Muscle of leg (tissue), 16 donors: Measurements from ENCODE around the gene NAA35. TPM values are rescaled to one million over a fixed set of nuclear protein-coding genes. Genes with fewer than 3 reads are reported as not detected.

Experiments
- DNase-seq: peaks from one replicate; pipeline ENCODE4 v3.0.0; 2013
- H3K27ac ChIP-seq: one replicate; pipeline ENCODE4 v1.5.1; 2013; ENCODE audit warnings: mild to moderate bottlenecking, low read length, control low read depth
- H3K27me3 ChIP-seq: one replicate; pipeline ENCODE4 v1.6.1; 2013; ENCODE audit warnings: low read length; ENCODE audit not compliant: control insufficient read depth, insufficient read depth
- H3K36me3 ChIP-seq: one replicate; pipeline ENCODE4 v1.6.1; 2013; ENCODE audit warnings: low read length; ENCODE audit not compliant: control insufficient read depth, insufficient read depth
- H3K4me1 ChIP-seq: one replicate; pipeline ENCODE4 v1.6.1; 2013; ENCODE audit warnings: low read length; ENCODE audit not compliant: control insufficient read depth, insufficient read depth
- H3K4me3 ChIP-seq: one replicate; pipeline ENCODE4 v1.5.1; 2013; ENCODE audit warnings: low read length, control low read depth
- H3K9me3 ChIP-seq: replicated peaks from 2 replicates; pipeline ENCODE4 v1.6.1; 2013; ENCODE audit warnings: low read depth, low read length; ENCODE audit not compliant: control insufficient read depth
- WGBS: methylation state at CpG from one replicate; pipeline ENCODE4 v1.1.5; 2013; ENCODE audit warnings: missing lambda C conversion rate; ENCODE audit not compliant: insufficient coverage; 5-methylcytosine and 5-hydroxymethylcytosine counted together
- long read RNA-seq, 11 donors: transcript quantifications; one replicate each; lab custom pipeline, GENCODE V29; 2026
- polyA plus RNA-seq, 8 donors: library from polyadenylated mRNA; unstranded; fragments of 120-200 nt; gene quantifications; one replicate each; pipeline versions ENCODE4 v1.2.1 to v1.2.3, GENCODE V29; 2013; ENCODE audit warnings: inconsistent platforms in 1 of 8, low replicate concordance in 1 of 8; ENCODE audit not compliant: insufficient read length in 8 of 8, insufficient read depth in 1 of 8
- total RNA-seq: library from RNA; stranded (reverse); fragments of 120-200 nt; gene quantifications from one replicate; pipeline ENCODE4 v1.2.4, GENCODE V29; 2013

Gene NAA35
- 21.9 TPM for total RNA-seq
- 10 to 100 TPM; 13.7 to 22.0 (median 19.1) TPM for polyA plus RNA-seq
- long read RNA-seq, donor 1, partial matches to known transcripts, result 0 of 1 reads
- long read RNA-seq, donor 1, other reads (novel, unspliced or antisense), result 0 of 1 reads
- long read RNA-seq, donor 2, result 0 reads
- long read RNA-seq, donor 3, partial matches to known transcripts, result 6 of 62 reads
- long read RNA-seq, donor 3, other reads (novel, unspliced or antisense), result 52 of 62 reads
- long read RNA-seq, donor 4, partial matches to known transcripts, result 0 of 1 reads
- long read RNA-seq, donor 4, other reads (novel, unspliced or antisense), result 0 of 1 reads
- long read RNA-seq, donor 5, partial matches to known transcripts, result 44 of 86 reads
- long read RNA-seq, donor 5, other reads (novel, unspliced or antisense), result 40 of 86 reads
- long read RNA-seq, donor 6, result 0 reads
- long read RNA-seq, donor 7, partial matches to known transcripts, result 39 of 53 reads
- long read RNA-seq, donor 7, other reads (novel, unspliced or antisense), result 14 of 53 reads
- long read RNA-seq, donor 8, partial matches to known transcripts, result 0 of 1 reads
- long read RNA-seq, donor 8, other reads (novel, unspliced or antisense), result 0 of 1 reads
- long read RNA-seq, donor 9, result 0 reads
- long read RNA-seq, donor 10, partial matches to known transcripts, result 6 of 37 reads
- long read RNA-seq, donor 10, other reads (novel, unspliced or antisense), result 29 of 37 reads
- long read RNA-seq, donor 11, result 0 reads

DNA sequence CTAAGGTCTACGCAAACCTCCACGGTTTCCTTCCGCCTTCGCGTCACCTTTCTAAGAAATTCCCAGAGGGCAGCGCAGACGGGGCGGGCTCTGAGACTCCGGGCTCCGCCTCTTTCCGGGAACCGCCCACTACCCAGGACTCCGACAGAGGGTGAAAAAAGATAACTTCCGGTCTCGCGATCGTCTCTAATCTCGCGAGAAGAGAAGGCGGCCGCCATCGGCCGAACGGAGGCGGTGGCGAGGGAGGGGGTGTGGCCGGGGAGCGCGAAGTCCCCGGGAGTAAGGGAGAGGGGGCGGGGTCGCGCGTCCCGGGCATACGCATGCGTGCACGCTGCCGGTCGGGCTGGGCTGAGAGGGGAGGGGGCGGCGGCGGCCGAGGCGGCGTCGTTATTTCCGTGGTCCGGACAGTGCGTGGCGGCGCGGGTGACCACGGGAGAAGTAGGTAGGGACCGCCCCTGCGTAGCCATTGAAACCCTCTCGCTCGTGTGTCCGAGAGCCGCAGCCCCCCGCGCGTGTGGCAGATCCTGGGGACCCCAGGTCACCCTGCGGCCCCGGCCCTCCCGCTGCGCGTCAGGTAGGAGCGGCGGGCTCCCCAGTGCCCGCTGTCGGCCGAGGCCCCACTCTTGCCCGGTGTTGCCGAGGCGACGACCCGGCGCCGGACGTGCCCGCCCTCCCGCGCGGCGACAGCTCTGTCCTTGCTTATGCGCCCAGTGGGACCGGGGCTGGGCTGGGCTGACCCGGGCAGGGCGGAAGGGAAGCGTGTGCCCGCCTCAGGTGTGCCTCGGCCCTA is at the start of gene NAA35:
Gene NAA35, plus strand, starts transcription at position 315 of the 790 bp plus-strand sequence. CDS start 1,014 bp downstream, outside the sequence.
- Histone ChIP-seq H3K4me1 (peaks cover 2% of the 10 kb centered on the region), H3K9me3 (peaks cover 6% of the 10 kb centered on the region), H3K27ac (peak within 1 kb of the TSS; percentile 89), H3K27me3 (no peaks in the 10 kb centered on the region), H3K4me3 (peak within 1 kb of the TSS; percentile 78), H3K36me3 (peaks cover 15% of the 10 kb centered on the region)
- DNase-seq, result peak; percentile 99
- under 1% methylated on average over 90 of the region's 93 CpGs for WGBS

GRCh38 chr9:85892401-85892800 is 48.5 kb upstream of the NAA35 start:
- WGBS, result no CpG with 5 or more reads among the region's 1 CpG
- no peaks in the 10 kb centered on the region for H3K36me3 ChIP-seq
- no peak overlapping the region for H3K4me3 ChIP-seq
- no peaks in the 10 kb centered on the region for H3K27me3 ChIP-seq
- H3K9me3 ChIP-seq, result no peaks in the 10 kb centered on the region
- no peak for DNase-seq
- H3K4me1 ChIP-seq, result no peaks in the 10 kb centered on the region
- no peak overlapping the region for H3K27ac ChIP-seq

GRCh38 chr9:85895685-85896084 is 45.3 kb upstream of the NAA35 start:
- no CpG with 5 or more reads among the region's 2 CpGs for WGBS
- Histone ChIP-seq H3K27ac (no peak overlapping the region), H3K4me1 (no peaks in the 10 kb centered on the region), H3K4me3 (no peak overlapping the region), H3K36me3 (no peaks in the 10 kb centered on the region), H3K9me3 (no peaks in the 10 kb centered on the region), H3K27me3 (no peaks in the 10 kb centered on the region)
- DNase-seq, result no peak

DNA sequence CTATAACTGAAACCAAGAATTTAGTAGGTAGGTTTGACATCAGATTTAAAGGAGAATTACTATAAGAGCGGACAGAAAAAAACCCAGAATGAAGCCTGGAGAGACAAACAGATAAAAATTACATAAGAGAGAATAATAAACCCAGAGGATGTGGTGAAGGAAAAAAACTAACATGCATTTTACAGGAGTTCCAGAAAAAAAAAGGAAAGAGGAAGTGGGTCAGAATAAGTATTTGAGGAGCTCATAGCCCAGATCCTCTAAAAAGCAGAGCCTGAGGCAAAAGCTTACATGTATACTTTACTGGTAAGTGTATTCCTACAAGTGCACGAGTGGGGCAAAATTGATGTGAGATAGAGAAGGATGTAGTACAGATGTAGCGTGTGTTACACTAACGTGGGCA is 43.1 kb upstream of the NAA35 start:
- peak; percentile 9 for DNase-seq
- Histone ChIP-seq H3K36me3 (no peaks in the 10 kb centered on the region), H3K27ac (no peak overlapping the region), H3K4me3 (no peak overlapping the region), H3K9me3 (no peaks in the 10 kb centered on the region), H3K27me3 (no peaks in the 10 kb centered on the region), H3K4me1 (no peaks in the 10 kb centered on the region)
- WGBS, result 83% methylated on average over 1 of the region's 4 CpGs

- WGBS, result 86% methylated on average over 4 of the region's 6 CpGs
- Histone ChIP-seq H3K4me1 (no peaks in the 10 kb centered on the region), H3K9me3 (no peaks in the 10 kb centered on the region), H3K36me3 (no peaks in the 10 kb centered on the region), H3K27me3 (no peaks in the 10 kb centered on the region), H3K4me3 (no peak overlapping the region), H3K27ac (no peak overlapping the region)
- no peak for DNase-seq
Observed at GRCh38 chr9:85898332-85898731, 42.6 kb upstream of the NAA35 start.

DNA sequence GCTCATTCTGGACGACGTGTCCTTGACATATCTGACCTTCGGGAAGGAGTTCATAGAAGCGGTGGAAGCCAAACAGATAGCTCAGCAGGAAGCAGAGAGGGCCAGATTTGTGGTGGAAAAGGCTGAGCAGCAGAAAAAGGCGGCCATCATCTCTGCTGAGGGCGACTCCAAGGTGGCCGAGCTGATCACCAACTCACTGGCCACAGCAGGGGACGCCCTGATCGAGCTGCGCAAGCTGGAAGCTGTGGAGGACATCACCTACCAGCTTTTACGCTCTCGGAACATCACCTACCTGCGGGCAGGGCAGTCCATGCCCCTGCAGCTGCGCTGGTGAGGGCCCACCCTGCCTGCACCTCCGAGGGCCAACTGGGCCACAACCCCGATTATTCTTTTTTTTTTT is 41.6 kb upstream of the NAA35 start:
- Histone ChIP-seq H3K9me3 (no peaks in the 10 kb centered on the region), H3K27ac (no peak overlapping the region), H3K27me3 (no peaks in the 10 kb centered on the region), H3K36me3 (no peaks in the 10 kb centered on the region), H3K4me1 (no peaks in the 10 kb centered on the region), H3K4me3 (no peak overlapping the region)
- DNase-seq, result no peak
- 96% methylated on average over 13 of the region's 16 CpGs for WGBS

DNA sequence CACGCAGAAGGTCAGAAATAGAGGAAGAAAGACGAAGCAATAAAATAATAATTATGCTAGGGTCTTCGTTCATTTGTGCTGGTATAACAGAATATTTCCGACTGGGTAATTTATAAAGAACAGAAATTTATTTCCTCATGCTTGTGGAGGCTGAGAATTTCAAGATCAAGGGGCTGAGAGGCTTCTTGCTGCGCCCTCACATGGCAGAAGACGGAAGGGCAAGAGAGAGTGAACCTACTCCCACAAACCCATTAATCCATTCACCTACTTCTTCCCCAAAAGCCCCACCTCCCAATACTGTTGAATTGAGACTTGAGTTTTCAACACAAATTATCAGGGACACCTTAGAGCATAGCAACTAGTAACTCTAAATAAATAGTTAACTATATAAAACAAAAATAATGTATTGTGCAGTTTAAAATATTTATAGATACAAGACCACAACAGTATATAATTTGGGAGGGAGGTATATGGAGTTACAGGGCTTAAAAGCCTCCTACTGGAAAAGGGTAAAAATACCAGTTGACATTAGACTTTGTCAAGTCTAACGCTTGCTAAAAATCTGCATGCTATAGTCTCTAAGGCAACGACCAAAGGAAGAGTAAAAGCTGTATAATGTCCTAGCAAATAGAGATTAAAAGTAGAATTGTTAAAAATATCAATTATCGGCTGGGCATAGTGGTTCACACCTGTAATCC is 40.3 kb upstream of the NAA35 start:
- no peaks in the 10 kb centered on the region for H3K27me3 ChIP-seq
- WGBS, result 60% methylated on average over 3 of the region's 9 CpGs
- H3K9me3 ChIP-seq, result no peaks in the 10 kb centered on the region
- H3K36me3 ChIP-seq, result no peaks in the 10 kb centered on the region
- DNase-seq, result no peak
- no peaks in the 10 kb centered on the region for H3K4me1 ChIP-seq
- no peak overlapping the region for H3K27ac ChIP-seq
- no peak overlapping the region for H3K4me3 ChIP-seq

DNA sequence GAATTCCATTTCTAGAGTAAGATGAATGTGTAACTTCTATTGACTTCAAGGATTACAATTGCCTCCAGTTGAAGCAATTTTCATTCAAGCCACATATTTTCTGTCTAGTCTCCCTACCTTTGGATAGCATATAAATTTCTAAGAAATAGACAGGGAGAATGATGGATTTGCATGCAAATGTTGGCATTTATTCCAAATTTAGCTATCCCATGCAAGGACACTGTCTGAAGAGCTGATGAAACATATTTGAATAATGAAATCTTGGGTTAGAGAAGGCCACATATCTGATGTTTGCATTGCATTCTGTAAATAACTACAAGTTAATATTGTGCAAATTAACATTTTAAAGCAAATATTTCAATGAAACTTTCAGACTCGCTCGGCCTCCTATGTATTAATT is 36.0 kb upstream of the NAA35 start:
- no peak for DNase-seq
- H3K9me3 ChIP-seq, result no peaks in the 10 kb centered on the region
- no peaks in the 10 kb centered on the region for H3K36me3 ChIP-seq
- H3K4me3 ChIP-seq, result no peak overlapping the region
- no peaks in the 10 kb centered on the region for H3K27me3 ChIP-seq
- no peaks in the 10 kb centered on the region for H3K4me1 ChIP-seq
- H3K27ac ChIP-seq, result no peak overlapping the region
- no CpG with 5 or more reads among the region's 2 CpGs for WGBS

DNA sequence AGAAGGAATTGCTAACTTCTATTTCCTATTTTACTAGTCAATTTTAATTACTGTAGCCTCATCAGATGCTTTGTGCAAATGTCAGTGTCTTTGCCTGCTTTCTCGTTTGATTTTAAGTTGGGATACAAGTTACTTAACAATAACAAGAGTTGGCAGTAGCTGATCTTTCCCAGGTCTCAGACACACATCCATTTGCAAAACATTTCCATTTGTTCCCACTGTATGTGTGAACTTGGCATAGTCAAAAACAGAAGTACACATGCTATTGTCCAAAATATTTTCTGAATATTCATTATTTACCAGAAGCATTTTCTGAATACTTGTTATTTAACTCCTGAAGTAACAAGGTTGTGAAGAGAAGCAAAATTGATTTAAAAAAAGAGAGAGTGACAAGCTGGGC is 35.0 kb upstream of the NAA35 start:
- Histone ChIP-seq H3K27me3 (no peaks in the 10 kb centered on the region), H3K4me3 (no peak overlapping the region), H3K4me1 (no peaks in the 10 kb centered on the region), H3K9me3 (no peaks in the 10 kb centered on the region), H3K36me3 (no peaks in the 10 kb centered on the region), H3K27ac (no peak overlapping the region)
- DNase-seq, result no peak
- WGBS, result no CpG with 5 or more reads among the region's 1 CpG
